Measurements from ENCODE around the gene ACTL7A.

- TF ChIP-seq CTCF (IDR thresholded peaks at IDR 0.05) (no peak), EP300 (IDR thresholded peaks at IDR 0.05) (no peak), POLR2AphosphoS5 (IDR thresholded peaks at IDR 0.05) (no peak), POLR2A (IDR thresholded peaks at IDR 0.05) (no peak)
Measured at GRCh38 chr9:108861464-108861863, 602 bp upstream of the ACTL7A start.
